Stimulated activated CD8-positive, alpha-beta memory T cell treated with anti-CD3 and anti-CD28 coated beads, Interleukin-4, amount 100 ng/mL, for 1 hour (primary cell): Measurements from ENCODE around the gene RELT.

Experiments
- DNase-seq, 2 donors: peaks; one replicate each; pipeline ENCODE4 v3.0.0-alpha.2; 2020; ENCODE audit warnings: low read depth in 2 of 2, low spot score in 1 of 2

Gene RELT

GRCh38 chr11:73391665-73392064 is 15.5 kb downstream of the RELT start:
- DNase-seq, result no peak

GRCh38 chr11:73392108-73393010 is 16.2 kb downstream of the RELT start:
- no peak for DNase-seq

- DNase-seq, result no peak
Observed at GRCh38 chr11:73393011-73393380, 16.8 kb downstream of the RELT start.

GRCh38 chr11:73393479-73394415 is 17.5 kb downstream of the RELT start:
- peak; percentile 33 to 35 for DNase-seq

- DNase-seq, result no peak
Observed at GRCh38 chr11:73394416-73395296, 18.5 kb downstream of the RELT start.

GRCh38 chr11:73395297-73396208 is 19.4 kb downstream of the RELT start:
- DNase-seq, result no peak

GRCh38 chr11:73396251-73396930 is 20.2 kb downstream of the RELT start:
- no peak for DNase-seq

GRCh38 chr11:73396985-73397384 is 20.8 kb downstream of the RELT start:
- DNase-seq, result no peak

GRCh38 chr11:73397468-73398131 is 21.4 kb downstream of the RELT start:
- DNase-seq, result no peak

GRCh38 chr11:73398132-73398526 is 21.9 kb downstream of the RELT start:
- no peak for DNase-seq

- DNase-seq, result no peak
Observed at GRCh38 chr11:73398721-73399120, 22.5 kb downstream of the RELT start.

- DNase-seq, result no peak
Observed at GRCh38 chr11:73399159-73399590, 23.0 kb downstream of the RELT start.

- DNase-seq, result no peak
Observed at GRCh38 chr11:73399636-73400035, 23.4 kb downstream of the RELT start.

GRCh38 chr11:73400293-73400692 is 24.1 kb downstream of the RELT start:
- no peak for DNase-seq

GRCh38 chr11:73401217-73401923 is 25.2 kb downstream of the RELT start:
- DNase-seq, result no peak

GRCh38 chr11:73401924-73402833 is 26.0 kb downstream of the RELT start:
- no peak for DNase-seq

- no peak for DNase-seq
Observed at GRCh38 chr11:73402834-73403185, 26.6 kb downstream of the RELT start.
